HG03103 (cell line): ENCODE measurements around the gene LATS1.
"Not testable (repeated sequence)": the region's sequence is repeated elsewhere in the genome, so short reads cannot be mapped to it uniquely, and the experiment has no call there.

Source experiments
- ATAC-seq: cut with Tn5 transposase; IDR thresholded peaks from one replicate; pipeline ENCODE4 v1.9.1; 2021; ENCODE audit warnings: low read depth; ENCODE audit not compliant: unreplicated experiment

Gene LATS1

DNA sequence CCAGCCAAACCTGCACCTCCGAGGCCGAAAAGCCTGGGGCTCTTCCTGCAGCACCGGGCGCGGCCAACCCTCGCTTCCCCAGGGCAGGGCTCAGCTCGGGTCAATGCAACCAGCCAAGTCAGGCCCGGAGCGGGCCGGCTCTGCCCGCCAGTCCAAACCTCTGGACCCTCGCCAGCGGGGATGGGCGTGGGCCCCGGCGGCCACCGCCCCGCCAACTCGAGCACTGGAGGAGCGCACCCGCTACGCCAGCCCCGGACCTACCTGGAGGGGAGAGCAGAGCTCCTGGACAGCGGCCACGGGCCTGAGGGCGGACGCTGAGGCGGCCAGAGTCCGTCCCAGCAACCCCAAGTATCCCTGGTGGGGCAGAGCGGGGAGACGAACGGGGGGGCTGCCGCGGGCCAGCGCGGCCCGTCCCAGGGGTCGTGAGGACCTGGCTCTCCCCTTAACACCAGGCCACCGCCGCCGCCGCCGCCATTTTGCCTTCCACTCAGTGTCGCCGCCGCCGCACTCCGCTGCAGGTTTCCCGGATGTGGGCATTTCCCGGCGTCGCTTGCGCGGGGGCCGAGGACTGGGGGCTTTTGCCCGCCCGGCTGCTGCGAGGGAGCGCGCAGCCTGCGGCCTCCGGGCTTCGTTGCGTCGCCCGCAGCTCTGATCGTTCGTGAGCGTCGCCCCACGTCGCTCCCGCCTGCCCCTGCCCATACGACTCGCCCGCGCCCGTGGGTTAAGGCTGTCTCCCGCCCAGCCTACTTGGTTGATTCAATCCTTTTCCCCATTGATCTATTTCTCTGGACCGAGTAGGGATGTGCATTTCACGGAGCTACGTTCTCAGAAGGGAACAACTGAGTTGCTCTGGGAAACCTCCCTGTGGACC, at the start of gene LATS1:
LATS1 (minus strand) TSS at position 514 of the 871 bp plus-strand sequence. CDS start 15,975 bp downstream, outside the sequence.
- ATAC-seq: peak; percentile 77

DNA sequence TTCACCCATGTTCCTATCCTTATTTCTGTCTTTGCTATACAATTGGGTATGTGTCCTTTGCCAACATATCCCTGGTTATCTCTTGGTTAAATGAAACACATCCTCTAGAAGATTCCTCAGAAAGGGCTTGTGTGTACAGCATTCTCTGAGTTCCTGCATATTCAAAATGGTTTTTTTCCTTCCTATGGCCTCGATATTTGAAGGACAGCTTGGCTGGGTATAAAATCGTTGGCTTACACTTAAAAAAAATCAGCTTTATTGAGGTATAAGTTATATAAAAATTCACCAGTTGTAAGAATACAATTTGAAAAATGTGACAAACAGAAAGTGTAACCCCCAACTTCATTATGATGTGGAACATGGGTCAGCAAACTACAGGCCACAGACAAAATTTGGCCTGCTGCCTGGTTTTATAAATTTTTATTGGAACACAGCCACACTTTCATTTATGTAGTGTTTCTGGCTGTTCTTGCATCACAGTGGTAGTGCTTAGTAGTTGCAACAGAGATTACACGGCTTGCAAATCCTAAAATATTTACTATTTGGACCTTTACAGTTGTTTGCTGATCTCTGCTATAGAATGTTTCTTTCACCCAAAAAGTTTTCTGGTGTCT, 48.4 kb upstream of the LATS1 start:
- no peak for ATAC-seq

DNA sequence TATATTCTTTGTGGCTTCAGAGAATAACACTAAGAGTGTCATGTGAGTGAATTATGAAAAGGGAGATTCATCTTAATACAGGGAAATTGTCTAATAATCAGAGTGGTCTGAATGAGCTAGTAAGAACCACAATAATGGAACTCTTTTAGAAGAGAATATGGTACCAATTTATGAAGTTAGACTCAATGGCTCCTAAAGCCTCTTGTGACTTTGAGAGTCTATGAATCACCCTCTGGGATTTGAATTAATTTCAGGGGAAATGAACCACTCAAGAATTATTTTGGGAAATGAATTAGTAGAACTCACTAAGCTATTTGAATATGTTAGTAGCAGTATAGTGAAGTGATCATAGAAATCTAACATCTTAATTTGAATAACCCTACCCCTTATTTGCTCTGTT, 46.0 kb upstream of the LATS1 start:
- ATAC-seq: no peak

DNA sequence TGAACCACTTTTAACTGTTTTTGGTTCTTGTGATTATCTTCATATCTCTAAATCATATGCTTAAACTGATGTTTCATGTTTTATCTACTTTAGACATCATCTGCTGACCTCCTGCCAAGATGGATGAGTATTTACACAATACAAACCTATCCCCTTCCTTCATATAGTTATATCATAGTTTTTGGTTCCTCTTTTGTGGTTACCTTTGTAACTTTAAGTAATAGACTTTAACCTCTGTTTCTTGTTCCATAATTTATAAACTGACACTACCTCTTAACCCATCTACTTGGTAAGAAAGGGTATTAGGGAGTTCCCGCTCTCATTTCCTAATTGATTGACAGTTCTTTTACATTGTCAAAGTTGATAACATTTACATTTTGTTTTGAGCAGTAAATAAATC, 43.5 kb upstream of the LATS1 start:
- ATAC-seq: peak; percentile 97

DNA sequence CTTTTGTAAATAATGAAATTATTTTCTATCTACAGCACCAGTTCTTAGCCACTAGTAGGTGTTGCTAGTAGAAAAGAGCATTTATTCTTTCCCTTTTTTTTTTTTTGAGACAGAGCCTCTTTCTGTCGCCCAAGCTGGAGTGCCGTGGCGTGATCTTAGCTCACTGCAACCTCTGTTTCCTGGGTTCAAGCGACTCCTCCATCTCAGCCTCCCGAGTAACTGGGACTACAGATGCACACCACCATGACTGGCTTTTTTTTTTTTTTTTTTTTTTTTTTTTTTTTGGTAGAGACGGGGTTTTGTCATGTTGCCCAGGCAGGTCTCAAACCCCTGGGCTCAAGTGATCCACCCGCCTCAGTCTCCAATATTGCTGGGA, 38.3 kb upstream of the LATS1 start:
- ATAC-seq: no peak

DNA sequence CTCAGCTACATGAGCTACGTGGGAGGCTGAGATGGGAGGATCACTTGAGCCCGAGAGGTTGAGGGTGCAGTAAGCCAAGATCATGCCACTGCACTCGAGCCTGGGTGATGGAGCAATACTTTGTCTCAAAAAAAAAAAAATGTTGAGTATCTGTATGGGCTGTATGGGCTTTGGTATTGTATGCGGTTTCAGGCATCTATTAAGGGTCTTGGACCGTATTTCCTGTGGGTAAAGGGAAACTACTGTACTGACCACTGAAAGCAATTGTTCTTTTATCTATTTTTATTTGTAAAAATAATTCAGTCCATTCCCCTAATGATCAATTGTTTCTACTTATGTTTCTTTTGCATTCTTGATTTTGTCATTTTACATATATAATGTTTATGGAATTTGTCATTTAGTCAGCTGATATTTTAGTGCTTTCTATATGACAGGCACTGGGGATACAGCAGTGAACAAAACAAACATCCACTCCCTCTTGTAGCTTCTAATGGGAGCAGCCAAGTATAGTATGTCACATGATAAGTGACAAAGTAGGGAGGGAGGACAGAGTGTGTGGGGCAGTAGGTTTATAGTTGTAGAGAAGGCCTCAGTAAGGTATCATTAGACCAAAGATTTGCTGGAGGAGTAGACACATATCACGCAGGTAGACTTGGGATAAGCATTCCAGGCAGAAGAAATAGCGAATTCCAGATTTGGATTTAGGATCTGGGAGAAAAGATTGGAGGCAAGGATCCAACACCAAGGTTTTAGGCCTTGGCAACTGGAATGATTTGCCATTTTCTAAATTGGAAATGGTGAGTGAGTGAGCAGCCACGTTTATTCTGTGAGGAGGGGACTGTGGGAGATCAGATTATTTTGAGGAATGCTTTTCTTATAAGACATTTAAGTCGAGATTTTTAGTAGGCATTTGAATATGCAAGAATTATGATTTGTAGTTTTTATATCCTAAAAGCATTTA, 37.7 kb upstream of the LATS1 start:
- no peak for ATAC-seq

DNA sequence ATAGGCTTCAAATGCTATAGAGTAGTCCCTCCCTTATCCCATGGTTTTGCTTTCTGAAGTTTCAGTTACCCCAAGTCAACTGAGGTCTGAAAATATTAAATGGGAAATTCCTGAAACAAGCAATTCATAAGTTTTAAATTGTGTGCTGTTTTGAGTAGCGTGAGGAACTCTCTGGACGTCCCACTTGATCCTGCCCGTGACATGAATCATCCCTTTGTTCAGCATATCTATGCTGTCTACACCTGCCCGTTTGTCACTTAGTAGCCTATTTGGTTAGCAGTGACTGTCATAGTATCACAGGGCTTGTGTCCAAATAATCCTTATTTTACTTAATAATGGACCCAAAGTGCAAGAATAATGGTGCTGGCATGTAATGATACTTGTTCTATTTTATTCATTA, 36.6 kb upstream of the LATS1 start:
- no peak for ATAC-seq

DNA sequence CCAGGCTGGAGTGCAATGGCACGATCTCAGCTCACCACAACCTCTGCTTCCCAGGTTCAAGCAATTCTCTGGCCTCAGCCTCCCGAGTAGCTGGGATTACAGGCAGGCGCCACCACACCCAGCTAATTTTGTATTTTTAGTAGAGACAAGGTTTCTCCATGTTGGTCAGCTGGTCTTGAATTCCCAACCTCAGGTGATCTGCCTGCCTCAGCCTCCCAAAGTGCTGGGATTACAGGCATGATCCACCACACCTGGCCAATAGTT, 35.4 kb upstream of the LATS1 start:
- not testable (repeated sequence) for ATAC-seq

DNA sequence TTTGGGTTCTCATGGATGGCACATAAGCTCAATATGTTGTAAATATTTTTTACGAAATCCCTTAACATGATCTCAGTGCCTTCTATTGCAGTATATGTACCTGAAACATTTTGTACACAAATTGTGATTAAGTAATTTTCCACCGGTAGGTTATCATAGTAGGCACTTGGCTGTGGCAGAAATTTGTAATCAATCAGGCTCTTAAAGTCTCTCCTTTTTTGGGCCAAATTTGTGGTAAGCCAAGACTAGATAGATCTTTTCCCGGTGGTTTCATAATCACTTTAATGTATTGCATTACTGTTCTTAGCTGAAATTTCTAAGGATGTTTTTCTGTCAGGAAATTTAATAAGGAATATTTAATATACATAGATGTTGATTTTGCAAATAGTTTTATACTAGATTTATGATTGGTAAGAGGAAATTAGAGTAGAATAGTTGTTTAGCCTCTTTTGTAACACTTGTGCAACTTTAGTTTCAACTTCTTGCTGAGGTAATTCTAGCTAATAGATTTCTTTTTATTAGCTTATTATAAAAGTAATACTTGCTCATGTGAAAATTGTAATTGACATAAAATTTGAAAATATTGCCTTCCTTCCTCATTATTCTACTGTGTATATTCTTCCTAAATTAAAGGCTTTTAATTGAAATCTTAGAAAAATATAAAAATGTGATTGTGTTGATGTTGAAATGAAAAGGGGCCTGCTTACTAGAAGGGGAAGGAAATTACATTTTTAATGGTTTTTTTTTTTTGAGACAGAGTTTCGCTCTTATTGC, 34.9 kb upstream of the LATS1 start:
- ATAC-seq: no peak

DNA sequence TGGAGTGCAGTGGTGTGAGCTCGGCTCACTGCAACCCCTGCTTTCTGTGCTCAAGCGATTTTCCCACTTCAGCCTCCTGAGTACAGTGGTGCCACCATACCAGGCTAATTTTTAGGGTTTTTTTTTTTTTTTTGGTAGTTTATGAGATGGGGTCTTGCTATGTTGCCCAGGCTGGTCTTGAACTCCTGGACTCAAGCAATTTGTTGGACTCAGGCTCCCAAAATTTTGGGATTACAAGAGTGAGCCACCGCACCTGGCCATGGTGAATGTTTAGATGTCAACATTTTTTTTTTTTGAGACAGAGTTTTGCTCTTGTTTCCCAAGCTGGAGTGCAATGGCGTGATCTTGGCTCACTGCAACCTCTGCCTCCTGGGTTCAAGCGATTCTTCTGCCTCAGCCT, 34.0 kb upstream of the LATS1 start:
- not testable (repeated sequence) for ATAC-seq

DNA sequence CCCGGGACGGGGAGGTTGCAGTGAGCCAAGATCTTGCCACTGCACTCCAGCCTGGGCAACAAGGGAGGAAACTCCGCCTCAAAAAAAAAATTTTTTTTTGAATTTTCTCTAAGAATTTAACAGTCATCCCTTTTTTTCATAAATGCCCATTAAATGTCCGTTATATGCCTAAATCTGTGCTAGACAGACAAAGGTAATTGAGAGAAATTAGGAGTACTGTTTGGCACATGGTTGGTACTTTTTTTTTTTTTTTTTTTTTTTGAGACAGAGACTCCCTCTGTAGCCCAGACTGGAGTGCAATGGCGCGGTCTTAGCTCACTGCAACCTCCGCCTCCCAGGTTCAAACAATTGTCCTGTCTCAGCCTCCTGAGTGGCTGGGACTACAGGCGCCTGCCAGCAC, 33.3 kb upstream of the LATS1 start:
- ATAC-seq: no peak

DNA sequence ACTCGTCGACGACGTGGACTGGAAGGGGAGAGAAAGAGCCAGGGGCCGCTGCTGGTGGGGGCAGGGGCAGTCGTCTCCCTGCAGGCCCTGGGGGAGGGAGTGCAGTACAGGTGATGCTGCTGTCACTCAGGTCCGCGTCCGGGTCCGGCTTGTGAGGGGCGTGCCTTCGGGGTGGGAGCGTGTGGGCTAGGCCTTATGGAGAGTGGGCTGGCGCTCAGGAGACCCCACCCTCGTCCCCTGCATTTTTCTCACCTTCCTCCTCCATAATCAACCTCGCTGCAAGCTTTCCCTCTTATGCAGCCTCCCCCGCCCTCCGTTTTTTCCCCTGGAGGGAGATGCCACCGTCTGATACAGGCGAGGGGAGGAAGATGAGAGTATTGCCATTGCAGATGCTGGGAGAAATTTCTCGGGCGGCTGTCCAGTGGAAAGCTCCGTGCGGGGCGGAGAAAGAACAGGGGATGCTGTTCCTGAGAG, 32.3 kb upstream of the LATS1 start:
- peak; percentile 30 for ATAC-seq

DNA sequence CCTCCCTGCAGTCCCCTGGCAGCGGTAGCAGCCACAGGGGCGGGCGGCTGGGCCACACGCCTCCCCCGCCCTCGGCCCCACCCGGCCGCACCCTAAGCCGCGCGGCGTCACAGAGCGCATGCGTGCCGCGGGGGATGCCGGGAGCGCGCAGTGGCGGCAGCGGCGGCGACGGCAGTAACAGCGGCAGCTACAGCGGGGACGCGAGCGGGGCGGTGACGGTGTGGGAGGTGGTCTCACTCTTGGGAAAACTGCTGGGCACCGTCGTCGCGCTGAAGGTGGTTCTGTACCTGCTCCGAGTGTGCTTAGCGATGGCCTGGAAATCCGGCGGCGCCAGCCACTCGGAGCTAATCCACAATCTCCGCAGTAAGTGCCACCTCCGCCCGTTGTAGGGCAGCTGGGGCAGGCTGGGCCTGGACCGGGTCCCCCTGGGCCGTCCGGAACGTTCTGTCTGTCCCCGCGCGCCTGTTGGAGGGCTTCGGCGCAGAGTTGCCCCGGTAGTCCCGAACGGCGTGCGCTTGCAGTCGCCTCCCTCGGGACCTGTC, 31.8 kb upstream of the LATS1 start, which contains the start of gene PCMT1:
PCMT1 (plus strand) TSS at position 148 of the 542 bp plus-strand sequence; CDS start at position 309, 161 bp downstream.
- ATAC-seq: peak; percentile 77

DNA sequence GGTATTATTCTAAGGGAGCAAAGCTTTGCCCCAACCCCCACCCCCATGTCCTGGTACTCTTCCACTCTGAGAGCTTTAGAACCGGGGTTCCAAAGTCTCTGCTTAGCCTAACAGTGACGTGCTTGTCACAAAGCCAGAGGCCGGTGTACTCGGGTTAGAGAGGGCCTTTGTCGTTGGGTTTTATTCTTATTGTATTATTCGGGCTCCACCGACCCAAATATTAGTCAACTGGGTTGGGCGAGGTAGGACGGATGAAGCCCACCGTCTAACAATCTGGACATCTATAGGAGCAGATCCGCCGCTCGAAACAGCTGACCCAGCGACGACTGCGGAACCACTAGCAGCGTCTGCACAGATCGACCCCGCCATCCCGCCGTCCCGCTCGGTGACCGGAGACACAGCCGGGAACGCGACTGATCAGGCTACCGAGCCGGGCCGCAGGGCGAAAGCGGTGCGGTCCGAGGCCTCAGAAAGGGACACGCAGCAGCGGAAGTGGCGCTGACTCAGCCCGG, 31.2 kb upstream of the LATS1 start:
- not testable (repeated sequence) for ATAC-seq

DNA sequence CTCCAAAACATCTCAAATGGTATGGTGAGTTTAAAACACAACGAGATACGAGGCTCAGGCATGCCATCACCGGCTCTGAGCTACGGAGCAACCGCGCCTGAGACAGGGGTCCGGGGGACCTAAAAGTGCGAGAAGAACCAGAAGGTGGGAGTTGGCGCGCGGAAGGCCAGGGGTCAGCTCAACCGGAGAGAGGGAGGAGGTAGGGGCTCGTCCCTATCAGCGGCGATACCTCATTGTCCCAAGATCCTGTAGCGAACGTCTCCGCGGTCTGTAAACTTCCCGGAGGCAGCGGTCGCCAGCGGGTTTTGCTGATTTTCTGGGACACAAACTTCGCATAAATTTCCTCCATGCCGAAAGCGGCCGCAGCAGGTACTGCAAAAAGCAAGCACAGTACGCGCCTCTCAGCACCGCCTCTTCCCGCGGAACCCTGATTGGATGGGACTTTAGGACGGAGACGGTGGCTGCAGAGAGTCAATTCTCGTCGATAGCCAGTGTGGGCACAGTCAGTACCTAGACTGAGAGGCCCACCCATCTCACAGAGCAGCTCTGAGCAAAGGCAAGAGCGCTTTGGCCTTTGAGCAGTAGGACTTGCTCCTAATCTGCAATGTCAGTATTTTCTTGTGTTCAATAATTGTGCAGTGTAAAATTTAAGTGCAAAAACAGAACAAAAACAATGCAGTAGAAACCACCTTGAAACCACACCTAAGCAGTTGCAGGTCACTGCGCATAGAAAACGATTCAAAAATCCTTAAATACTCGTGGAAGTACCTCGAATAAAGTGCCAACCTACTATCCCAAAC, 28.4 kb upstream of the LATS1 start, which contains the start of gene NUP43:
NUP43 (minus strand) TSS at position 383 of the 800 bp plus-strand sequence; CDS start at position 349, 34 bp downstream.
- peak; percentile 60 for ATAC-seq

DNA sequence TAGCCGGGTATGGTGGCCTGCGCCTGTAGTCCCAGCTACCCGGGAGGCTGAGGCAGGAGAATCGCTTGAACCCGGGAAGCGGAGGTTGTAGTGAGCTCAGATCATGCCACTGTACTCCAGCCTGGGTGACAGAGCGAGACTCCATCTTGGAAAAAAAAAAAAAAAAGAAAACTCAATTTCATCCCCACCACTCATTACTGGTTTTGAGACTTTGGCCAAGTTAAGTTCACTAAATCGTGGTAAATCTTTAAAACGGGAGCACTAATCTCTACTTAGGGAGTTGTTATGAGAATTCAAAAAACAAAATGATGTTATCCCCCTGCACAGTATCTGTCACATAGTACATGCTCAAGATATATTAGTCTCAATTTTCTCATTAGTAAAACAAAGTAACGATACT, 27.4 kb upstream of the LATS1 start:
- ATAC-seq: not testable (repeated sequence)

DNA sequence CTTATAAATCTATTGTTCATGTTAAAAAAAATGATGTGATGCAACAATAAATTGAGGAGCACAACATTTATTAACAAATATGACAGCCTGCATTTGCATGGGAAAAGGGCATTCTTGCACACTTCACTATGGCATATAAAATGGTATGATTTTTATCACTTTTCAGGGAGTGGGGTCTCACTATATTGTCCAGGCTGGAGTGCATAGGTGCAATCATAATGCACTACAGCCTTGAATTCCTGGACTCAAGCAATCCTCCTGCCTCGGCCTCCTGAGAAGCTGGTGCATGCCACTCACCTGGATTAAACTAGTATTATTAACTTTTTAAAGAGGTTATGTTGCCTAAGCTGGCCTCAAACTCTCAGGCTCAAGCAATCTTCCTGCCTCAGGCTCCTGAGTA, 17.0 kb upstream of the LATS1 start:
- no peak for ATAC-seq

DNA sequence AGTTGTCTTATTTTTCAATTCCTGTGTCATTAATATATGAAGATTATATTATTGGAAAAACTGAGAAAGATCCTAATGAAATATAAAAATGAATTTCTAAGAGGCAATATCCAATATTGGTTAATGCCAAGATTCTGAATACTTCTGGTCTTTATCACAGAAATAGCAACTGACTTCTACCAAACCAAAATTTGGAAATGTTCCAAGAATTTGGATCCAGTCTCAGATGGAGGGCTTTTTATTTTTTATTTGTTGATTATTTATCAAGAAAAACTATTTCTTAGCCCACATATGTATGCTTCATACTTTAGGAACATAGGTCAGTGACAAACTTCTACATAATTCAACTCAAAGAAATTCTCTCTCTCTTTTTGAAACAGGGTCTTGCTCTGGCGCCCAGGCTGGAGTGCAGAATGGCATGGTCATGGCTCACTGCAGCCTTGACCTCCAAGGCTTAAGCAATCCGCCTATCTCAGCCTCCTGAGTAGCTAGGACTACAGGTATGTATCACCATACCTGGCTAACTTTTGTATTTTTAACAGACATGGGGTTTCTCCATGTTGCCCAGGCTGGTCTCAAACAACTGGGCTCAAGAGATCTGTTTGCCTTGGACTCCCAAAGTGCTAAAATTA, 15.3 kb upstream of the LATS1 start:
- no peak for ATAC-seq
